ENCODE measurements around the gene PRPF6.

Gene PRPF6

GRCh38 chr20:64049060-64049877 lies 68.3 kb downstream of the PRPF6 start, which contains the start of gene SOX18:
SOX18 (minus strand) TSS chr20:64049639; CDS start chr20:64049516, 123 bp downstream.
- no peak for DNase-seq (ENCODE audit: low spot score)

GRCh38 chr20:64049878-64050260 lies 68.9 kb downstream of the PRPF6 start:
- no peak for DNase-seq (ENCODE audit: low spot score)

GRCh38 chr20:64050261-64051032 lies 69.5 kb downstream of the PRPF6 start:
- no peak for DNase-seq (ENCODE audit: low spot score)

DNA sequence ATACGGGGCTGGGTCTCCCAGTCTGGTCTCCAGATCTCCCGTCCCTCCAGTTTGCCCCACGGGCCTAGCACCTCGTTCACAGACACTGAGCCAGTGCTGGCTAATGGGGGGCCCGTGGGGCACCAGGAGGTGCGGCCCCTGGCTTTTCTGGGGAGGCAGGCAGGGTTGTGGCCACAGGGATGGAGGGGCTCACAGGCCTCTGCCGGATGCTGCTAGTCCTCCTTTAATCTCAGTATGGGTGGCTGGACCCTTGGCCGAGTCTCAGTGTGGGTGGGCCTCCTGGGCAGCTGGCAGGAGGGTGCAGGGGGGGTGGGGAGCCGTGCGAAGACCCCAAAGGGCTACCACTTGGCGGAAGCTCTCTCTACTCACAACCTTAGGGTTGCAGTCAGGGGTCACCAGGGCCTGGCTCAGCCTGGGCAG lies 70.1 kb downstream of the PRPF6 start:
- DNase-seq (ENCODE audit: low spot score), result no peak

GRCh38 chr20:64051561-64052325 lies 70.8 kb downstream of the PRPF6 start:
- DNase-seq (ENCODE audit: low spot score), result peak; percentile 93

GRCh38 chr20:64052326-64052722 lies 71.4 kb downstream of the PRPF6 start:
- no peak for DNase-seq (ENCODE audit: low spot score)

- no peak for DNase-seq (ENCODE audit: low spot score)
Measured at GRCh38 chr20:64052987-64053840, 72.3 kb downstream of the PRPF6 start.

- peak; percentile 97 for DNase-seq (ENCODE audit: low spot score)
Measured at GRCh38 chr20:64053841-64054661, 73.1 kb downstream of the PRPF6 start.

DNA sequence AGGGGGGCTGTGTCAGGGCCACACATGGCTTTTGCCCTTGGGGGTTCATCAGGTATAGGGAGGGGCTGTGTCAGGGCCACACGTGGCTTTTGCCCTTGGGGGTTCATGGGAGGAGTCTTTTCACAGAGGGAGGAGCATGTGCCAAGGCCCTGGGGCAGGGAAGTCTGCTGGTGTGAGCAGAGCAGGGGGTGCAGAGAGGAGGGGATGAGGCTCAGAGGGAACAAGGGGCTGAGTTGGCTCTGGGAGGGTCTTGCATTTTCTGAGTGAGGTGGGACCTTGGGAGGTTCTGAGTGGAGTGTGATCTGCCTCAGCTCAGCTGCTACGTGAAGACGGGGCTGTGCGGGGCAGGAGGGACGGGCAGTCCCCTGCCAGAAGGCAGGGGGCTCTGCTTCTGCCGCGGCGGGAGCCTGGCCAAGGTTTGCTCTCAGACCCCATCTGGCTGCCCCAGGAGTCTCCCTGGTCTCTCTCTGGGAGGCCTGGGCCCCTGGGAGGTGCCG lies 74.5 kb downstream of the PRPF6 start:
- no peak for DNase-seq (ENCODE audit: low spot score)

GRCh38 chr20:64055893-64056638 lies 75.1 kb downstream of the PRPF6 start:
- peak; percentile 92 for DNase-seq (ENCODE audit: low spot score)

DNA sequence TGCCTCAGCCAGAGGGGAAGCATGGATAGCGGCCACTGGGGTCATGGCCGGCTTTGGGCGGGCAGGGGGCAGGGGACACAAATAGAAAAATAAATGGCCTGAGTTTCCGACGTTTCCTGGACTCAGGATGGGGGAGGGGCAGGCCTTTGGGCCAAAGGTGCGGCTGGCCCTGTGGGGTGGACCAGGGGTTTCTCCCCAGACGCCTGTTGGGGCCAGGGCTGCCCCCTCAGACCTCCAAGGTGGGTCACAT lies 75.6 kb downstream of the PRPF6 start:
- no peak for DNase-seq (ENCODE audit: low spot score)

DNA sequence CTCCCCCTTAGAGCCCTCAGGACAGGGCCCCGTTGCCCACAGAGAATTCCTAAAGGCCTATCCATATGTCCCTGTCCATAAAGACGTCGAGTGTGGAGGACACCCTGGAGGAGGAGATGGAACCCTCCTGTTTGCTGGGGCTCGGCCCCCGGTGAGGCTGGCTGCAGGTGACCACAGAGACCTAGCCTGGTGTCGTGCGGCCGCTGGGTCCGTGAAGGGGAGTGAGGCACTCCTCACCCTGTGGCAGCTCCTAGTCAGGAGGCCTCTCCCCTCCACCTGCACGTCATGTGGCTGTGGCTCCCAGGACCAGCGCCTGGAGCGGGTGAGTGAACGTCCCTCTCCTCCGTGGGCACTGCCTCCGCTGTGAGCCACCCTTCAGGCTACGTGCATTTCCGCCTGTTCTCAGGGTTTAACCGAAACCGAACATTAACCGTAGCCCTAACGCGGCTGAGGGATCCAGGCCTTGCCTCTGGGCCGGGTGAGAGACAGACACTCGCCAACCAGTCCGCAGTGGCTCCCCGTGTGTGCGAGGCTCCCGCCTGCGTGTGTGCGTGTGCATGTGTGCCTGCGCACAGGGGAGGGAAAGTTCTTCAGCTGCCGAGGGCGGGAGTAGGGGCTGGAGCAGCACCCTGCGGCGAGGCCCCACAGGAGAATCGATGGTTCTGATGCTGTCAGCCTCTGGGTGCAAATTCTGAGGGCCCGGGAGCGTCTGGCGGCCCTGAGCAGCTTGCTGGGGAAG lies 76.1 kb downstream of the PRPF6 start:
- no peak for DNase-seq (ENCODE audit: low spot score)

DNA sequence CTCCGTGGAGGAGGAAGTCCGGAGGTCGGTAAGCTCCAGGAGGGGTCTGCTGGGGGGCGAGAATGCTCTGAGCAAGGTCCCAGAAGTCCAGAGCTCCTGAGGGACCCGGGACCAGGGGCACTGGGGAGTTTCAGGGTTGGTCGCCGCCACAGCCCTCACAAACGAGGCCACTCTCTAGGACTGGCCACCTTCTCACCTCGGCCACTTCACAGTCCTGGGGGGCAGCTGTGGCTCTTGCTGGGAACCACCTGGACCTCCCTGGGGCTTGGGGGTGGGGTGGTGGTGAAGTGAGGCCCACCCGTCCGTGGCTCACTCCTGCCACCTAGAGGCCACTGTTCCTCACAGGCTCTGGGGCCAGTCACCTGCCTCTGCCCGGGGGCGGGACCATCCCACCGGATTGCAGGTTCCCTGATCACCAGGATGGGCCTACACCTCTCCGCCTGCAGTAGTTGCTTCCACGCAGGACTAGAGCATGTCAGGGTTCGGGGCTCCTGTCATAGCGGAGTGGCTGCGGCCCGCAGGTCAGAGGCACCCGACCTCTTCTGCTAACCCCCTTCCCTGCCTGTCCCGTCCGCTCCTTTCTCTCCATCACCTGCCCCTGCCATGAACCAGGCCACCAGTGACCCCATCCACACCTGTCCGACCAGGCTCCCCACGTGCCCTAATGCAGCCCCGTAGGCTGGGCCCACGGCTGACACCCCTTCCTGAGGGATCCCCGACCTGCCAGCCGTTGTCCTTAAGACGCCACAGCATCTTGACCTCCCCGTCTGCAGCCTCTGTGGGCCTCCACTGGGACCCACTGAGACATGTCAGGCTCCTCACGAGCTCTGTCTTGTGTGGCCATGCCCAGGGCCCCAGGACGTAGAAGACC lies 76.9 kb downstream of the PRPF6 start:
- peak; percentile 81 for DNase-seq (ENCODE audit: low spot score)

DNA sequence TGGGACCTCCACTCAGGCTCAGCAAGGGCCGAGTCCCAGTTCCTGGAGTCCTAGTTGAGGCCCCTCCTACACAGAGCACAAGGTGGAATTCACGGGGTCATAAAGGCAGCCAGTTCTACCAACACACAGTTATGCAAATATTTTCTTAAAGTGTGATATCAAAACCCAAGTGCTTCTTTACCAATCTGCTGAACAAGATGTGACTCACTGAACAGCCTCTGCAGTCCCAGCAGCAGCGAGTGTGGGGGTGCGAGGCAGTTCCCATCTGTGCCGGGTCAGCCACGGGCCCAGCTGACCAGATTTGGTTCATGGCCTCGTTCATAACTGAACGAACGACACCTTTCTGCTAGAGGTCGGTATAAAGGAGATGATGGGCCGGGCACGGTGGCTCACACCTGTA lies 77.6 kb downstream of the PRPF6 start:
- no peak for DNase-seq (ENCODE audit: low spot score)

- DNase-seq (ENCODE audit: low spot score), result no peak
Measured at GRCh38 chr20:64062276-64062595, 81.3 kb downstream of the PRPF6 start.

DNA sequence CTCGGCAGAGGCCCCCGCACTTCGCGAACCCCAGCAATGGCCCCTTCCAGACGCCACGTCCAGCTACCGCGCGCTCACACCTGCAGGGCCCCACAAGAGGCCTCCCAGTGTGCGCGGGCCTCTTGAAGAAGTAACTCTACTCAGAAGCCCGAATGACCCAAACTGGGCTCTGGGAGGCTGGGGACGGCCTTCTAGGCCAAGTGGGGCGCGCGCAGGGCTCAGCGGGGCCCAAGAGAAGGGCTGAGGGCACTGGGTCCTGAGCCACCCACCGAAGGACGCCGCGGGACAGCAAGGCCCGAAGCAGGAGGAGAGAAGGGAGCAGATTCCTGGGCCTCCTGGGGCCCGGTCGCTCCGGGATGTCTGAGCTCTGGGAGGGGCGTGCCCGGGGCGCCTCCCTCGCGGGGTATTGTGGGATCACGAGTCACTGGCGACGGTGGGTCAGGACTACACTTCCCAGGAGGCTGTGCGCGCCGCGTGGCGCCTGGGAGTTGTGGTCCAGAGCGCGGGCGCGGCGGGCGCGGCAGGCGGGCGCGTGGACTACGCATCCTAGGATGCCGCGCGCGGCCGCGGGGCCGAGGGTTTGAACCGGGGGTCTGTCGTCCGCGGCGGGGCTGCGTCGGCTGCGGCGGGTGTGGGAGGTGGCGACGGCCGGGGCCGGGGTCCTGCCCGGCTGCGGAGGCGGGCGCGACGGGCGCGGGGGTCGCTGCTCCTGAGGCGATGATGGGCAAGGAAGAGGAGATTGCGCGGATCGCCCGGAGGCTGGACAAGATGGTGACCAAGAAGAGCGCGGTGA lies 81.9 kb downstream of the PRPF6 start, which contains the start of gene TCEA2:
Gene TCEA2, plus strand, starts transcription at position 603 of the 793 bp plus-strand sequence. Its CDS starts 115 bp downstream, at position 718.
- DNase-seq (ENCODE audit: low spot score), result peak; percentile 89

DNA sequence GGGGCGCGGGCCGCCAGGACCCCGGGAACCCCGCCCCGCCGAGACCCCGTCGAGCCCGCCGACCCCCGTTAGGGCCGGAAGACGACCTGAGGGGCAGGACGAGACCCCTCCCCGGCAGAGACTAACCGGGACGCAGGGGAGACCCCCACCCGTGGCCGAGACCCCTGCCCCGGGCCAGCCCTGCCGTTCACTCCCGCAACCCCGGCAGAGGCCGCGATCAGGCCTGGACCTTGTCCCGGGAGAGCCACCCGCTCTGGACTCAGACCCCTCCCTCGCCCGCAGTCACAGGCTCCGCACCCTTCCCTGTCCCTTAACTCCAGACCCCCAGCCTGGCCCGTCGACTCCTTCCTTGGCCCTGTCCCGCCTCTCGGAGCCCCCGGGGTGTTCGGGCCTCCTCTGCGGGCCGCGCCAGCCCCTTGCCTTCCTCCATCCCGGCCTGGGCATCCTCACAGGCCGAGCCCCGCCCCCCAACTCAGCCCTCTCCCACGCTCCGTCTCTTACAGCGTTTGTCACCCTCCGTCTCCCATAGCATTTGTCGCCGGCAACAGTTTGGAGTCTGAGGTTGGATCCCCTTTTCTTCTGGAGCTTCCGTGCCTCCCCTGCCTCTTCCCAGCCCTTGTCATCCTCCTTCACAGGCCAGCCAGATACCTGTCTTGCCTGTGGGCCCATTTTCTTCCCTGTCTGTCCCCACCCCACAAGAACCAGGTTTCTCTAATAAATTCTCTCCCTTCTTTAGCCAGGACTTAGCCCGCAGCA lies 82.6 kb downstream of the PRPF6 start:
- DNase-seq (ENCODE audit: low spot score), result no peak
